ENCODE data around the gene C6orf47. TPM values are rescaled to one million over a fixed set of nuclear protein-coding genes. Genes with fewer than 3 reads are reported as not detected.

The C6orf47 gene
- total and polyA plus RNA-seq, 2 of the 13 experiments (the other 11 are each of a cell fraction or from before 2014, with no cell fraction given), result 1.7 to 18.1 TPM

DNA sequence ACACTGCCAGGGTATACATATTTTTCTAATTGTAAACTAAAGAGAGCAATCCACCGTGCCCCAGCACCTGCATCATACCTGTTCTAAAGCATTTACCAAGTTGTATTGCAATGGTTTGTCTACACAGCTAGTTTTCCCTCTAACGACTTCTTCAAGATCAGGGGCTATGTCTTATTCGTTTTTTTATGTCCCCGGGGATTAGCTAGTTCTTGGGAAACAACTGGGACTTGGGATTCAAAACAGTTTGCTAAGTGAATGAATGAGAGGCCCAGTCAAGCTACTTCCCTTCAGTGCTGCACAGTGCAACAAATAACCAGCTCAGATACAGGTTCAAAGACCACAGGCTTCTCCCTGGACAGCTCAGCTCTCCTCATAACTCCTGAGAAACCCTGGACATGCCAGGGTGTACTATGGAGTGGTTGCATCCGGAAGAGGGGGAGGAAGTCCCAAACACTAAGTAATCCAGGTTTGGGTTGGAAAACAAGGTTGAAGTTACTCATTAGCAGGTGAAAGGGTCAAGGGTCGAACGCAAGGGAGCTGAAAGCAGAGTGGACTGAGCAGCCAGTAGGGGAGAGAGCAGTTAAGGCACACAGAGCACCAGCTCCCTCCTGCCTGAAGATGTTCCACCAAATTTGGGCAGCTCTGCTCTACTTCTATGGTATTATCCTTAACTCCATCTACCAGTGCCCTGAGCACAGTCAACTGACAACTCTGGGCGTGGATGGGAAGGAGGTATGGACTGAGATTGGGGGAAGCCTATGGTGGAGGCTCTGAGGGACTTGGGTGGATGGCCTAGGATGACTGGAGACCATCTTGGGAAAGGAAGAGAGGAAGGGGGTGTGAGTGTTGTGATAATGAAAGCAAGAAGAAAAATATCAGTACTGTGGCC is 5.0 kb downstream of the C6orf47 start, which contains the start of gene APOM (continued):
- TF ChIP-seq ZBTB3 (CRISPR knock-in tag; IDR thresholded peaks at IDR 0.05; ENCODE audit: borderline replicate concordance, low read depth), result peak; percentile 91
- TF ChIP-seq, protein P1, sequence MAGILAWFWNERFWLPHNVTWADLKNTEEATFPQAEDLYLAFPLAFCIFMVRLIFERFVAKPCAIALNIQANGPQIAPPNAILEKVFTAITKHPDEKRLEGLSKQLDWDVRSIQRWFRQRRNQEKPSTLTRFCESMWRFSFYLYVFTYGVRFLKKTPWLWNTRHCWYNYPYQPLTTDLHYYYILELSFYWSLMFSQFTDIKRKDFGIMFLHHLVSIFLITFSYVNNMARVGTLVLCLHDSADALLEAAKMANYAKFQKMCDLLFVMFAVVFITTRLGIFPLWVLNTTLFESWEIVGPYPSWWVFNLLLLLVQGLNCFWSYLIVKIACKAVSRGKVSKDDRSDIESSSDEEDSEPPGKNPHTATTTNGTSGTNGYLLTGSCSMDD (CRISPR knock-in tag; IDR thresholded peaks at IDR 0.05), result no peak
- TF ChIP-seq, protein P2, sequence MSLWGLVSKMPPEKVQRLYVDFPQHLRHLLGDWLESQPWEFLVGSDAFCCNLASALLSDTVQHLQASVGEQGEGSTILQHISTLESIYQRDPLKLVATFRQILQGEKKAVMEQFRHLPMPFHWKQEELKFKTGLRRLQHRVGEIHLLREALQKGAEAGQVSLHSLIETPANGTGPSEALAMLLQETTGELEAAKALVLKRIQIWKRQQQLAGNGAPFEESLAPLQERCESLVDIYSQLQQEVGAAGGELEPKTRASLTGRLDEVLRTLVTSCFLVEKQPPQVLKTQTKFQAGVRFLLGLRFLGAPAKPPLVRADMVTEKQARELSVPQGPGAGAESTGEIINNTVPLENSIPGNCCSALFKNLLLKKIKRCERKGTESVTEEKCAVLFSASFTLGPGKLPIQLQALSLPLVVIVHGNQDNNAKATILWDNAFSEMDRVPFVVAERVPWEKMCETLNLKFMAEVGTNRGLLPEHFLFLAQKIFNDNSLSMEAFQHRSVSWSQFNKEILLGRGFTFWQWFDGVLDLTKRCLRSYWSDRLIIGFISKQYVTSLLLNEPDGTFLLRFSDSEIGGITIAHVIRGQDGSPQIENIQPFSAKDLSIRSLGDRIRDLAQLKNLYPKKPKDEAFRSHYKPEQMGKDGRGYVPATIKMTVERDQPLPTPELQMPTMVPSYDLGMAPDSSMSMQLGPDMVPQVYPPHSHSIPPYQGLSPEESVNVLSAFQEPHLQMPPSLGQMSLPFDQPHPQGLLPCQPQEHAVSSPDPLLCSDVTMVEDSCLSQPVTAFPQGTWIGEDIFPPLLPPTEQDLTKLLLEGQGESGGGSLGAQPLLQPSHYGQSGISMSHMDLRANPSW (CRISPR knock-in tag; IDR thresholded peaks at IDR 0.05; ENCODE audit: borderline replicate concordance), result 0 out of 2 replicates have a peak, but pooled peaks have one; percentile 25
- TF ChIP-seq, protein P3, sequence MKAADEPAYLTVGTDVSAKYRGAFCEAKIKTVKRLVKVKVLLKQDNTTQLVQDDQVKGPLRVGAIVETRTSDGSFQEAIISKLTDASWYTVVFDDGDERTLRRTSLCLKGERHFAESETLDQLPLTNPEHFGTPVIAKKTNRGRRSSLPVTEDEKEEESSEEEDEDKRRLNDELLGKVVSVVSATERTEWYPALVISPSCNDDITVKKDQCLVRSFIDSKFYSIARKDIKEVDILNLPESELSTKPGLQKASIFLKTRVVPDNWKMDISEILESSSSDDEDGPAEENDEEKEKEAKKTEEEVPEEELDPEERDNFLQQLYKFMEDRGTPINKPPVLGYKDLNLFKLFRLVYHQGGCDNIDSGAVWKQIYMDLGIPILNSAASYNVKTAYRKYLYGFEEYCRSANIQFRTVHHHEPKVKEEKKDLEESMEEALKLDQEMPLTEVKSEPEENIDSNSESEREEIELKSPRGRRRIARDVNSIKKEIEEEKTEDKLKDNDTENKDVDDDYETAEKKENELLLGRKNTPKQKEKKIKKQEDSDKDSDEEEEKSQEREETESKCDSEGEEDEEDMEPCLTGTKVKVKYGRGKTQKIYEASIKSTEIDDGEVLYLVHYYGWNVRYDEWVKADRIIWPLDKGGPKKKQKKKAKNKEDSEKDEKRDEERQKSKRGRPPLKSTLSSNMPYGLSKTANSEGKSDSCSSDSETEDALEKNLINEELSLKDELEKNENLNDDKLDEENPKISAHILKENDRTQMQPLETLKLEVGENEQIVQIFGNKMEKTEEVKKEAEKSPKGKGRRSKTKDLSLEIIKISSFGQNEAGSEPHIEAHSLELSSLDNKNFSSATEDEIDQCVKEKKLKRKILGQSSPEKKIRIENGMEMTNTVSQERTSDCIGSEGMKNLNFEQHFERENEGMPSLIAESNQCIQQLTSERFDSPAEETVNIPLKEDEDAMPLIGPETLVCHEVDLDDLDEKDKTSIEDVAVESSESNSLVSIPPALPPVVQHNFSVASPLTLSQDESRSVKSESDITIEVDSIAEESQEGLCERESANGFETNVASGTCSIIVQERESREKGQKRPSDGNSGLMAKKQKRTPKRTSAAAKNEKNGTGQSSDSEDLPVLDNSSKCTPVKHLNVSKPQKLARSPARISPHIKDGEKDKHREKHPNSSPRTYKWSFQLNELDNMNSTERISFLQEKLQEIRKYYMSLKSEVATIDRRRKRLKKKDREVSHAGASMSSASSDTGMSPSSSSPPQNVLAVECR (CRISPR knock-in tag; IDR thresholded peaks at IDR 0.05; ENCODE audit: borderline replicate concordance), result peak; percentile 89; the same call in 1 of the 2 replicates
- TF ChIP-seq ARHGAP35 (CRISPR knock-in tag; IDR thresholded peaks at IDR 0.05; ENCODE audit: borderline replicate concordance), result no peak
- peak; percentile 96; the same call in 1 of the 2 replicates for TF ChIP-seq ZFP37 (CRISPR knock-in tag; IDR thresholded peaks at IDR 0.05; ENCODE audit: borderline replicate concordance)
- TF ChIP-seq ZNF20 (CRISPR knock-in tag; IDR thresholded peaks at IDR 0.05), result no peak
- TF ChIP-seq ZNF556 (CRISPR knock-in tag; IDR thresholded peaks at IDR 0.05; ENCODE audit: borderline replicate concordance), result peak; percentile 89; the same call in 1 of the 2 replicates
- no peak for TF ChIP-seq GABPA (IDR thresholded peaks at IDR 0.05; ENCODE audit: low read depth, low read length)
- TF ChIP-seq GABPA (CRISPR knock-in tag; IDR thresholded peaks at IDR 0.05; ENCODE audit: low read depth), result no peak
- TF ChIP-seq SOX13 (IDR thresholded peaks at IDR 0.05), result peak; percentile 59; the same call in 1 of the 2 replicates
- peak in 1 of 2 experiments; percentile 90; a peak in 2 of 4 replicates for TF ChIP-seq SOX13 (CRISPR knock-in tag; conservative IDR thresholded peaks at IDR 0.05 in 1 of 2, IDR thresholded peaks at IDR 0.05 in 1 of 2)
- TF ChIP-seq MTA1 (CRISPR knock-in tag; IDR thresholded peaks at IDR 0.05; ENCODE audit: borderline replicate concordance), result peak; percentile 20; the same call in 1 of the 2 replicates
- no peak for TF ChIP-seq STAT5B (CRISPR knock-in tag; IDR thresholded peaks at IDR 0.05)
- no peak for TF ChIP-seq AGO2 (optimal IDR thresholded peaks at IDR 0.05; ENCODE audit: low read depth, low read length)
- TF ChIP-seq ZNF547 (CRISPR knock-in tag; IDR thresholded peaks at IDR 0.05), result peak; percentile 86
- TF ChIP-seq, protein P4, sequence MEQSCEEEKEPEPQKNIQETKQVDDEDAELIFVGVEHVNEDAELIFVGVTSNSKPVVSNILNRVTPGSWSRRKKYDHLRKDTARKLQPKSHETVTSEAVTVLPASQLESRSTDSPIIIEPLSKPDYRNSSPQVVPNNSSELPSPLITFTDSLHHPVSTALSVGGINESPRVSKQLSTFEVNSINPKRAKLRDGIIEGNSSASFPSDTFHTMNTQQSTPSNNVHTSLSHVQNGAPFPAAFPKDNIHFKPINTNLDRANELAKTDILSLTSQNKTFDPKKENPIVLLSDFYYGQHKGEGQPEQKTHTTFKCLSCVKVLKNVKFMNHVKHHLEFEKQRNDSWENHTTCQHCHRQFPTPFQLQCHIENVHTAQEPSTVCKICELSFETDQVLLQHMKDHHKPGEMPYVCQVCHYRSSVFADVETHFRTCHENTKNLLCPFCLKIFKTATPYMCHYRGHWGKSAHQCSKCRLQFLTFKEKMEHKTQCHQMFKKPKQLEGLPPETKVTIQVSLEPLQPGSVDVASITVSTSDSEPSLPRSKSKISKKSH (CRISPR knock-in tag; IDR thresholded peaks at IDR 0.05; ENCODE audit: borderline replicate concordance), result 0 out of 2 replicates have a peak, but pooled peaks have one; percentile 37
- TF ChIP-seq TEAD3 (CRISPR knock-in tag; optimal IDR thresholded peaks at IDR 0.05; ENCODE audit: borderline replicate concordance), result peak; percentile 95

Data from HepG2 (cell line).